ENCODE data around the gene FOXP1.

GRCh38 chr3:71130471-71131374, 452.8 kb downstream of the FOXP1 start:
- TF ChIP-seq FOXA1 (IDR thresholded peaks at IDR 0.05) = no peak
- no peak for TF ChIP-seq SP1 (IDR thresholded peaks at IDR 0.05)
- TF ChIP-seq PKNOX1 (IDR thresholded peaks at IDR 0.05) = no peak
- TF ChIP-seq ELF4 (IDR thresholded peaks at IDR 0.05) = no peak
- TF ChIP-seq FOXK2 (IDR thresholded peaks at IDR 0.05) = no peak

All from HEK293T (cell line).